Osteoblast (primary cell): ENCODE measurements around the gene PCDH9. TPM values are rescaled to one million over a fixed set of nuclear protein-coding genes. Genes with fewer than 3 reads are reported as not detected.

Experiments
- DNase-seq: peaks from one replicate; pipeline ENCODE4 v3.0.0; 2011; ENCODE audit warnings: low spot score, mixed read lengths; ENCODE audit not compliant: insufficient read length; ENCODE audit errors: missing footprints
- H2AFZ ChIP-seq: 2 replicates; pipeline ENCODE4 v1.6.0; 2011; ENCODE audit warnings: mild to moderate bottlenecking, low read length
- H3K27ac ChIP-seq: 2 replicates; pipeline ENCODE4 v1.5.1; 2011; ENCODE audit warnings: mild to moderate bottlenecking, low read depth, low read length, moderate library complexity
- H3K27me3 ChIP-seq: 2 replicates; pipeline ENCODE4 v1.6.0; 2012; ENCODE audit warnings: mild to moderate bottlenecking, control low read depth, inconsistent platforms, low read length, moderate library complexity; ENCODE audit not compliant: insufficient read depth
- H3K36me3 ChIP-seq: 2 replicates; pipeline ENCODE4 v1.5.1; 2011; ENCODE audit warnings: mild to moderate bottlenecking, low read length, control low read depth, moderate library complexity; ENCODE audit not compliant: insufficient read depth
- H3K4me1 ChIP-seq: 2 replicates; pipeline ENCODE4 v1.5.1; 2011; ENCODE audit warnings: mild to moderate bottlenecking, low read length, control low read depth, moderate library complexity; ENCODE audit not compliant: insufficient read depth
- H3K4me2 ChIP-seq: 2 replicates; pipeline ENCODE4 v1.6.0; 2011; ENCODE audit warnings: mild to moderate bottlenecking, low read length; ENCODE audit not compliant: insufficient read depth
- H3K4me3 ChIP-seq: fragments of 200-600 bp; sonication (generic); 3 replicates; pipeline ENCODE4 v1.5.1; 2012; ENCODE audit warnings: mild to moderate bottlenecking, low read length, inconsistent platforms; ENCODE audit not compliant: insufficient read depth
- H3K79me2 ChIP-seq: 2 replicates; pipeline ENCODE4 v1.6.0; 2012; ENCODE audit warnings: mild to moderate bottlenecking, low read length, control low read depth, inconsistent platforms; ENCODE audit not compliant: insufficient read depth
- H3K9me3 ChIP-seq: 2 replicates; pipeline ENCODE4 v1.5.1; 2011; ENCODE audit warnings: low read depth, low read length, control low read depth
- H4K20me1 ChIP-seq: 2 replicates; pipeline ENCODE4 v1.6.0; 2012; ENCODE audit warnings: mild to moderate bottlenecking, low read length, control low read depth; ENCODE audit not compliant: insufficient read depth
- CTCF ChIP-seq: IDR thresholded peaks from 2 replicates; pipeline ENCODE4 v1.5.1; 2011; ENCODE audit warnings: mild to moderate bottlenecking, low read depth, low read length, moderate library complexity; ENCODE audit errors: extremely low read depth
- total RNA-seq: library from RNA; depleted of rRNA; stranded (reverse); fragments of >200 nt; gene quantifications from 2 replicates; pipeline ENCODE4 v1.2.3, GENCODE V29; 2012

Gene PCDH9
- total RNA-seq, 1 donor = 1.1 TPM

GRCh38 chr13:67064920-67065319, 165.2 kb downstream of the PCDH9 start:
- Histone ChIP-seq H3K79me2 (no peaks in the 10 kb centered on the region), H3K27me3 (no peaks in the 10 kb centered on the region), H4K20me1 (no peaks in the 10 kb centered on the region), H3K9me3 (no peaks in the 10 kb centered on the region), H2AFZ (no peak overlapping the region), H3K4me1 (no peaks in the 10 kb centered on the region), H3K4me2 (no peak overlapping the region), H3K27ac (no peak overlapping the region), H3K36me3 (no peaks in the 10 kb centered on the region), H3K4me3 (no peak overlapping the region)
- no peak for DNase-seq
- TF ChIP-seq CTCF = no peak

- Histone ChIP-seq H3K27me3 (no peaks in the 10 kb centered on the region), H3K36me3 (no peaks in the 10 kb centered on the region), H2AFZ (no peak overlapping the region), H4K20me1 (no peaks in the 10 kb centered on the region), H3K4me1 (no peaks in the 10 kb centered on the region), H3K4me2 (no peak overlapping the region), H3K4me3 (no peak overlapping the region), H3K27ac (no peak overlapping the region), H3K9me3 (no peaks in the 10 kb centered on the region), H3K79me2 (no peaks in the 10 kb centered on the region)
- DNase-seq = no peak
- TF ChIP-seq CTCF = no peak
Observed at GRCh38 chr13:67063036-67063435, 167.1 kb downstream of the PCDH9 start.

GRCh38 chr13:67062160-67062559, 168.0 kb downstream of the PCDH9 start:
- Histone ChIP-seq H4K20me1 (no peaks in the 10 kb centered on the region), H3K9me3 (no peaks in the 10 kb centered on the region), H3K4me2 (no peak overlapping the region), H3K79me2 (no peaks in the 10 kb centered on the region), H2AFZ (no peak overlapping the region), H3K4me3 (no peak overlapping the region), H3K4me1 (no peaks in the 10 kb centered on the region), H3K27ac (no peak overlapping the region), H3K36me3 (no peaks in the 10 kb centered on the region), H3K27me3 (no peaks in the 10 kb centered on the region)
- DNase-seq = no peak
- no peak for TF ChIP-seq CTCF

GRCh38 chr13:67061750-67062149, 168.4 kb downstream of the PCDH9 start:
- no peaks in the 10 kb centered on the region for H4K20me1 ChIP-seq
- no peaks in the 10 kb centered on the region for H3K79me2 ChIP-seq
- H2AFZ ChIP-seq = no peak overlapping the region
- no peak overlapping the region for H3K4me2 ChIP-seq
- no peak overlapping the region for H3K4me3 ChIP-seq
- H3K4me1 ChIP-seq = no peaks in the 10 kb centered on the region
- DNase-seq = no peak
- no peak overlapping the region for H3K27ac ChIP-seq
- no peaks in the 10 kb centered on the region for H3K36me3 ChIP-seq
- H3K9me3 ChIP-seq = no peaks in the 10 kb centered on the region
- H3K27me3 ChIP-seq = no peaks in the 10 kb centered on the region
- TF ChIP-seq CTCF = no peak
